Fibroblast of skin of right quadriceps (primary cell): ENCODE results near the gene ANKFN1.
"Not testable (repeated sequence)": the region's sequence is repeated elsewhere in the genome, so short reads cannot be mapped to it uniquely, and the experiment has no call there.

Experiments
- DNase-seq: peaks from one replicate; pipeline ENCODE4 v3.0.0-alpha.2; 2013

Gene ANKFN1

DNA sequence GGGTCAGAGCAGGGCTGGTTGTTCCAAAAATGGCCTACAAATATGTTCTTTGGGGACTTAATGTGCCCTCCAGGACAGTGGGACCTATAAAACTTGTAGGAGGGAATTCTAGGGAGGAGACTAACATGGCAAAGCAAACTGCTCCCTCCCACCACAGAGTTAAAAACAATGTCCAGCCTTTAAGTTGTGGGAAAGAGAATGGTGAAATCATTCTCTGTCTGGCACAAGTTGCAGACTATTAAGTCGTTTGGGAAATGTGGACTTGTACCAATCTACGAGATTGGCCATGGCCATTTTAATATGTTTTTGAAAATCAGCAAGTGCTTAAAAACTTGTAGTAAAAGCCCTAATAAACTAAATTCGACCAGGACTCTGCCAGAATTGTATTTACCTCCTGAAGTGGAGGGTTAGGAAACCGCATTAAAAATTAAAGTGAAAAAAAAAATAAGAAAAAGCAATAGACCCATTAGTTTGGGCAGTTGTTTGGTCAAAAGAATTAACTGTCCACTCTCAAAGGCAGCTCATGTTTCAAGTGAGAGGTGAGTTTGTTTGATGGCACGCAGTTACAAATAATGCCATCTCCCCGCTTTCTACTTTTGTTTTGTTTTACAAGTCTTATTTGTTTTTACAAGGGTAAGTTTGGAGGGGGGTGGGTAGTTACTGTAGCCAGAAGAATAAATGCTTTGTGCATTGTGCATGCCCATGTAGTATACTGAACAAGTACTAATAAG is 32.4 kb downstream of the ANKFN1 start:
- DNase-seq: peak; percentile 56

DNA sequence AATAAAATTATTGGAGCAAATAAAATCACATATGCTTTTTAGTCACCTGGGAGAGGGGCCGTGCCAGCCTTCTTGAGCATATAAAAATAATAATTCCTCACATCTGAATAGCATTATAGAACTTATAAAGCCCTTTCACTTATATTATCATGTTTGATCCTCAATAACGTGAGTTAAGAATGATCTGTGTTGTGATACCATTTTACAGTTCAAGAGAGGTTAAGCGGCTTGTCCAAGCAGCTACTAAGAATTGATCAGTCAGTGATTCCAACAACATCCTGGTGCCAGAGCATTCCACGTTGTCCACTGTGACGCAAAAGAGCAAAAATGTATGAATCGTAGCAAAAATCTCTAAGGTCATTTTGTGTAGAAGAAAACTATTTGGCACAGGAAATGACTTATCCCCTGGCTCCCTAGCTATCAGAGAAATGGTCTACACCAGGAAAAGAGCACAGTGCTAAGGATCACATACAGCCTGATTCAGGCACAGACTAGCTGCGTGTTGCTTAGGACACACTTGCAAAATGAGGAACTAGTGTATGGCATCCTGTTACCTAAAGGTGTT is 33.0 kb downstream of the ANKFN1 start:
- peak; percentile 93 for DNase-seq

DNA sequence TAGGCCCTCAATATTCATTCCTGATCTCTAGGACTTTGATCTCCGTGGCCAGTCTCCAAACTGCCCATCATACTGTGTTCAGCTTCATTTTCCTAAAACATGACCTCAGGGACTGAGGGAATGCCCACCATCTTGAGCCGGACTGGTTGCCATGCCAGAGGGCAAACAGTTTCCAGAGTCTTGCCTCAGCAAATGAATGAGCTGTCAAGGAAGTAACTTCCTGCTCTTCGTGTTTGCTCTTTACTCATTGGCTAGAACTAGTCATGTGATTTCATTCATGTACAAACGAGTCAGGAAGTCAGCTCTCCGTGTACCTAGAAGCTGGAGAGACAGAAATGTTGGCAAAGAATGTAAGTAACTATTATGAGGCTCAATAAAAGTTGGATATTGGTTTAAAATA is 50.2 kb downstream of the ANKFN1 start:
- DNase-seq: no peak

DNA sequence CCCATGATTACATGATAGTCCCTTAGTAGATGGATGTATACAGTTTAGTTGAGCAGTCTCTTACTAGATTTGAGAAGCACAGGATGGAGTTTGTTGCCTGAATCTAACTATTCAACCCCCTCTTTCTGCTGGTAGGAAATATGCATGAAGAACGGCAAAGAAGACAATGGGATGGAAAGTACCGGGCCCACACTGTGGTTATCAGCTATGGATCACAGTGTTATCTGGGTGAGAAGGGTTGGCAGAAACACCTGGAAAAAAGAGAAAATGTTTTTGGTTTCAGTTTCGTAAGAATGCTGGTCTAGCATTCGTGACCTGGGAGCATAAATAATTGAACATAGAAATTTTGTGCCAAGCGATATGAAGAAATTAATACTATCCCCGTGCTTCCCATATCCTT is 53.1 kb downstream of the ANKFN1 start:
- DNase-seq: no peak

DNA sequence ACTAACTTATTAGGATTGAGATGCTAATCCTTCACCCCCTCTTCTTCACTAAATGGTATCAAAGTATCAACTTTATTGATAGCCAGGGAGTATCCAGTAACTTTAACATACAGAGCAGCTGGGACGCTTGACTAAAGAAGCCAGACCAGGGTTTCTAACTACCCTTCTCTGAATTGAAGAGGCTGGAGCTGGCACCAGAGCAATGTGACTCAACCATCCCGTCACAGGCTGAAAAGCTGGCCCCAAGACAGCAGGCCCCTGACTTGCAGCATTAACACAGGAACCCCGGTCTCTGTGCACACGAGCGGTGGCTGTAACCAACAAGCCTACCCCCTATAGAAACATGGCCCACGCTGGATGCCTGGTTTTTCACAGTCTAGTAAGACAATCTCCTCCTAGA is 59.8 kb downstream of the ANKFN1 start:
- peak; percentile 8 for DNase-seq

DNA sequence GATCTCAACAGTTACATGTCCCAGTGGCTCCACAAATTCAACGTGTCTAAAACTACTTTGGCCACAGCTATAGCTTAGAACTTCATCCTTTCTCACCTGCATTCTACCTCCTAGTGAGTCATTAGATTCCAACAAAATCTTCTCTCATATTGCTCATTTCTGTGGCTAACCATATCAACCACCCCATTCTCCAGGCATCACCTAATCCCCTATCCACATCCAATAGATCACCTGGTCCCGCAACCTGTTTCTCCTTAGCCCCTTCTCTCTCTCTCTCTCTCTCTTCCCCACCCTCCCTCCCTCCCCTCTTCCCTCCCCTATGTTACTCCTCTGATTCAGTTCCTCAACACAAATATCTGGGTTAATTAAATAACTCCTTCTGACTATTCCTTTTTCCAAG is 64.6 kb downstream of the ANKFN1 start:
- no peak for DNase-seq

DNA sequence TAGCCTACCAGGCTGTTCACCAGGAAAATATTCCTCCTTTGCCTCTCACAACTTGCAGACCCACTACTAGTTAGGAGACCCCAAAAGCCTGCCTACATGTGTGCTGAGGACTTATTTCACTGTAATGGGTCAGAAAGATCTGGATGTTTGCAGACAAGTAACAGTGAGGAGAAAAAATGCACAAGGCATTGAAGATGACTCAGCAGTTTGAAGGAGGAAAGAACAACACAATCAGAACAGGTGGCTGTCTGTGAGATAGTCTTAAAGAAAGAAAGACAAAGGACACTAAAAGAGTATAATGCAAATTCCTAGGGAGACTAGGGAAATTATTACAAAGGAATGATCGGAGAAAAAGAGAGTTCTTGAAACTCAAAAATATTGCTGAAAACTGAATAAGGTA is 69.0 kb downstream of the ANKFN1 start:
- DNase-seq: no peak

DNA sequence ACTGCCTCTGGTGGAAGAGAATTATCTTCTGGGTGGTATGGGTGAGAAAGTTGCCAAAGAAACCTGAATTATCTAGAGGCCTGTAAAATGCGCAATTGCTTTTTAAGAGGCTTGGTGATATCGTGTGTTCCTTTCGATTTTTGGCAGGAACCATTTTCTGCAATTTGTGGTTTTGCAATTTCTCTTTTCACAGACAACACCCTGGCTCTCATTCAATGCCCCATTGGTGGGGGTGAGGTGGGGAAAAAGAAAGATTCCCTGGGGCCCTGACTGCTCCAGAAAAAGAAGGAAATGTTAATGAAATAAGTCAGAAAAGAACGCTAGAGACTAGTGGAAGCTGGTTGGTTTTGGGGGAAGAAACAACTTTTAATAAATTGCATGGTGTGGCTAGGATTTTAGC is 77.4 kb downstream of the ANKFN1 start:
- peak; percentile 69 for DNase-seq

DNA sequence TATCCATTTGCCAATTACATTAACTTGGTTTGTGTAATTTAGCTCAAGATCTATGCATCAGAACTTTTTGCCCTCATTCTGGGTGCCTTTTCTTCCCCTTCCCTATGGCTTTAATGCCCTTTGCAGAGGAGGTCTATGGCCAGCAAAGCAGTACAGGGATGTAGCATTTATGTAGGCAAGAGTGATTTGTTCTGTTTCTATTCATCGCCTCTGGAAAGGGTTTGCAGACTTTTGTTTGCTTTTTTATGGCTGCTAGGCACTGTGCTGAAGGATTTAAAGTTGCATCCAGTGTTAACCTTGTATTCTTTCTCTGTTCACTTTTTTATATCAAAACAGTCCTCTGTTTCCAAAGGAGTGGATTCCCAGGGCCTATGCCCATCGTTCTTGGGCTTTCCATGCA is 78.0 kb downstream of the ANKFN1 start:
- DNase-seq: no peak

DNA sequence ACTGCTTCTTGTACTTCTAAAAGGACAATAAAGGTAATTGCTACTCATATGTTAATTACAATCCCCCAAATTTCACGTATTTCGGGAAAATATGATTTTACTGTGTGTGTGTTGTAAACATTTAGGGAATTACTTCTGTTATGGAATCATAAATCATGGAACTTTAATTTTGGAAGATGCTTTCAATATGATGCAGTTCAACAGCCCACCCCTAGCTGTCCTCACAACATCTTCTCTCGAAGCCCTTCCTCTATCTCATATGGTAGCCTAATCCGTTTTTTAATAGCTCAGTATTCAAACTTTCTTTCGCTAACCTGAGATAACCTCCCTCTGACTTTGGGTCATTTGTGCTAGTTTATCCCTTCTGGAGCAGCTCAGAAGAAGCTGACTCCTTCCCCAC is 78.4 kb downstream of the ANKFN1 start:
- no peak for DNase-seq

DNA sequence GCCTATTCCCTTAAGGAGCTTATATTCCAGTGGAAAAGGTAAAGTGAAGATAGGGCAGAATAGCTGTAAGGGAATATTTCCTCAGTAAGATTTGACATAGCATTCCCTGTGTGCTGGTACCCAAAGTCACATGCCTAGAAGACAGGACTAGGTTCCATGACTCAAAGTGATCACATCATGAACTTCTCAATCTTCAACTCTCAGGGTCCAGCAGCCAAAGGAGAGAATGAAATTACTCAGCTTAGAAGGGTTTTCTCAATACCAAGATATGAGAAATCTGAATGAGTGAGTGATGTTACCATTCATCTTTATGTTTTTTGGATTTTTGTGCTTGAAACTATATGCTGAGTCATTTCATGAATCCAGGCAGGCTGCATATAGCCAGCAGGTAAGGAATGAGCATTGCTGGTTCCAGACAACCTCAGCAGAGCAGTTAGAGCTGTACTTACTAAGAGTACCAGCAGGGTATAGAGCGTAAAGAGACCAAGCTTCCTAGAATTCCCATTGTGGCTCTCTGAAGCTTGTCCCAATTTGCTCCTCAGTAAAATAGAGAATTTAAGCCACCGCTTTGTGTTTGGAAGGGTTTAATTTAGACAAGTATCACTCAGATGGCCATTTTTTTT is 91.1 kb downstream of the ANKFN1 start:
- peak; percentile 4 for DNase-seq

DNA sequence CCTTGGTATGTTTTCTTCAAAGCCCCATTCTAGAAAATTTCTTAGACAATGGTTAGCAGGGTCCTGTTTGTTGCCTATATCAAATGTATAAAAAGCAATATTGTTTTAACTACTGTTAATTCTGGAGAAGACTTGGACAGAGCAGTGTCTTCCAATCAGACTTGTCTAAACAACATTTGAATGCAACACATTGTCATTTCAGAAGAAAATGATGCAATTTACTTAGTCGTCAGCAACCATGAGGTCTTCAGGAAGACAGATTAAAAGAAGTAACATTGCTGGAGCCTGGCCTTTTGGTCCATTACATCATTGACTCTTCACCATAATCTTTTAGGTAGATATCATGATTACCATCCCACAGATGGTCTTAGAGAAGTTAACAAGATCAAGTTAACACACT is 94.5 kb downstream of the ANKFN1 start:
- no peak for DNase-seq

DNA sequence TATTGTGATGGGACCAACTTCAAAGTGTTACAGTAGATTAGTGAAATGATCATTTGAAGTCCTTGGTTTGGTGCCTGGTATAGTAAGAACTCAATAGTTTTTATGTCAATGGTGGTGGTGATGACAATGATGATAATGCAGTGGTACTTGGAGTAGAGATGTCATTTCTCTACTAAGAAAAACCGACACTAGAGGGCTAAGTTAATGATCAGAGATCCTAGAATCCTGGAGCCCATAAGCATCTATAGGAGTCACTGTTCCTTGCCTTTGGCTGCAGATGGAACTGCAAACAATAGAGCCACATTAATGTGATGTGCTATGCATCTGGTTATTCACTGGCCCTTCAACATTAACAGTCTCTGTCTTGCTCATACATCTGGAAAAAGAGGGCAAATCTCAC is 103.8 kb downstream of the ANKFN1 start:
- DNase-seq: no peak

DNA sequence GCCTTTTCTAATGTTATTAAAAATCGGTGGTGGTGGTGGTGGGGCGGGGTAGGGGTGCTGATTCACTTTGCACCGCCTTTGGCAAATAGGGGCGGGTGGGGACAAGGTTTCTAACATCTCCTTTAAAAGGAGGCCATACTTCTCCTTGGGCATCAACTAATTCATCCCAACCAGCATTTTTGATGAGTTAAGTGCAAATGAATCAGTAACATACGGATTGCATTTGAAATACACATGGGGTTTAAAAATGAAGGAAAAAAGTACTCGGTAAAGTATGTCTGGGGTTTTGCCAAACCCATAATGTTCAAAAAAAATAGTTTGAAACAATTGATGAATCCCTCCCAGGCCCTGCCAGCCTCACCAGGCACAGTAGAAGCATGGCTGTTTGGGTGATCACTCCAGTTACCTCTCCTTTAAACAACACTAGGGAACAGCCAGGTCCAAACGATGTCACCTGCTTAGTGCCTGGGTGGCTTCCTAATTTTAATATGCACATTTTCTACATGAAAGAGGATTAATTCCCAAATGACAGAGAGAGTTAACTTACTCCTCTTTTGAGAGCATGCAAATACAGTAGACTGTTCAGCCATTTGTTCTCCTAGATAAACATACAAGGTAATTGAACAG is 107.2 kb downstream of the ANKFN1 start:
- DNase-seq: peak; percentile 77

DNA sequence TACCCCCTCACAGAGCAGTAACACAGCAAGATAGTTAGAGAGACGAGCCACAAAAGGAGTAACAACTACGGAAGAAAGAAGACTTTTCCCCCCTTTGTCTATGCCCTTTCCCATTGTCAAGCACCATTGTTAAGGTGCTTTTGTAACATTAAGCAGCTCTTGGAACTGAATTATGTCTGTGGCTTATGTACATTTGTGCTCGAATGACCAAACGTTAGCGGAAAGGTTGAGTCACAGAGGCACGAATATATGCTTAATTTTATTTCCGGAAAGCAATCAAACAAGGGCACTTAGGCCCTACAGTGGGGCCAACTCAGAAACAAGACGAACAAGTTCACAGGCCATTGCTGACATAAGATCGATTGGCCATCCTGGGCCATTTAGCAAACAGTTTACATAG is 109.5 kb downstream of the ANKFN1 start:
- no peak for DNase-seq

DNA sequence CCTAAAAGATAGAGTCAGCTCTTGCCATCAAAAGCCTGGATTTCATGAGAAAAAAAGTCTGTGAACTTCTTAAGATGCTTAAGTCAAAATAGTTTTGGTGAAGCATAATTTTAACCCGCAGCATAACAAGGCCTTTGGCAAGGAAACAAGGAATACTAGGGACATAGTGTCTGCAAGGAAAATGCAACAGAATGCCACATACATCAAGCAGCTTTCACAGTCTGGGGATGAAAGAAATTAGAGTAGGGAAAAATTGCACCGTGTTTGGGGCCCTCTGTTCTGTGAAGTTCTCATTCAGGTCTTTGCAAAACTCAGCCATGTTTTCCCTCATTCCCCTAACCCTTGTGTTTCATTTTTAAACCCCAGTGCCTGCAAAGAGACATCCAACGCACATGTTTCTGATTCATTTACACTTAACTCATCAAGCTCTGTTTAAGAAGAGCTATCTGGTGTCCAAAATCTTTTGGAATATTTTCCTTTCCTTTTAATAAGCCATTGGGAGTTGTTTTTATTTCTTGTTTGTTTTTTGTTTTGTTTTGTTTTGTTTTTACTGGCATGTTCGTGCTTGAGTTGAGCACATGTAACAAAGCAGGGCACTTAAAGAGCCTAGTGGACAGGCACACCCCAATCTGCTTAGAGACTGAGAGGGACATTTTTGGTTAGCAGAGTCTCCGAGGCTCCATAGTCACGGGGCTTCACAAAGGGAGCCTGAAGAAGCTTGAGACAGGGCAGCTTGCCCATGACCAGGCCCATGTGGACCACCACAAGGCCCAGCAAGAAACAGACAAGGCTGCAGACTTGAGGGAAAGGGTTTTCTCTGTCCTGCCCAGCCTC is 116.5 kb downstream of the ANKFN1 start:
- DNase-seq: peak; percentile 55

DNA sequence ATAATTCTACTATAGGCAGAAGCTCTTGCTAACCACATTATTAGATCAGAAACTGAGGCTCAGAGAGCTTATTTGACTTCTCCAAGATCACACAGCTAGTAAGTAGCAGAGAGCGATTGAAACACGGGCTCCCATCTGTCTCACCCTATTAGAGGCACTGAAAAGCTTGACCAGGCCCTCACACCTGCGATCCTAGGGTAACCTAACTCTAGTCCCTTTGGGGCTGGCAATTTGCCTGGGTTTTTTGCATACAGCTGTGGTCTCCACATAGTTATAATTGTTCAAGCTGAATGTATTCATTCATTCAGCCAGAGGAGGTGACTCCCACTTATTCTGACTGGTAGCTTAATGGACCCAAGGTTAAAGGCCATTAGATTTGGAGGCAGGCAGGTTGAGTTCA is 121.2 kb downstream of the ANKFN1 start:
- no peak for DNase-seq

DNA sequence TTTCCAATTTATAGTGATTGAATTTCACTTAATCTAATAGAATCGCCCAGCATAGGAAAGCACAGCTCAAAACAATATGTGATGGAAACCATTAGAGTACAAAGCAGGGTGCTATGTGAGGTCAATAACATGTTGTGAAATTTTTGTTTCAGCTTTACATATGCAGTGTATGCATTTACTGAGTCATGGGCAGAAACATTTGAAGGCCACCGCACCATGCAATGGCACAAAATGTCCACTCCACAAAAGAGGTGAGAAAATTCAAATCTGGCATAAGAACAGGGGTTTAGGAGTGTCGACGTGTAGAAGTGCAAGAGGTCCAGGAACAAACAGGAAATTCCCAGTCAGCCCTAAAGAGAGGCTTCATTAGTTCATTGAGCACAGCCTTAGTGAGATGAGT is 131.2 kb downstream of the ANKFN1 start:
- no peak for DNase-seq

DNA sequence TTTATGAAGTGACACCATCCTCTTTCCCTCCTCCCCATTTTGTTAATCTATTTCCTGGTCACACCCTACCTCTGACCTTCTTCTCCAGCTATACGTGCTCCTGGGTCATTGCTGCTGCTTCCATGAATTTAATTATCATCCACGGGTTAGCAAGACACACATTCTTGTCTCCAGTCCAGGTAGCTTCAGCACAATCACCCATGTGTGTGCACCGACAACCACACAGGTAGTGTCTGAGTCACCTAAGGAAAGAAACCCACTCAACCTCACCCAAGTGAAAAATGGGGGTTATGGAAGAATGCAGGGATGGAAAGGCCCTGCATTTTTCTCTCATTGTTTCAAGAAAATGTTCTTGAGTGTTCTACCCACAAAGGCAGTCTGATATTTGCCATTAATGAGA is 135.5 kb downstream of the ANKFN1 start:
- DNase-seq: not testable (repeated sequence)

DNA sequence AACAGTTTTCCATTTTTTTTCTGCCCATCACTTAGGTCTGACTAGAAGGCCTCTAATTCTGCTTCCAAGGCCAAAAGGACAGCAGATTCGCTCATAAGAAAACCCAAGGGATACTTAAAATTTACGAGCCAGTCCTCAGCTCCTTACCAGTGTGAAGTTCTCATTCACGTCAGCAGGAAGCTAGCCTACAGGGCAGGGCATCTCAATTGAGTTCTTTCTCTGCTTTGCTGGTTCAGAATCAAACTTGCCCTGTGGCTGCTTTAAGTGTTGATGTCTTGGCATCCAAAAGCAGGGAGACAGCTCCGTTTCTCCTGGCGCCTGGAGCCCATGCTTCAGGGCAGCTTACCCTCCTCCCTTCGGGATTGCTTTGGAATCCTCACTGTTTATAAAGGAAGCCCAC is 136.0 kb downstream of the ANKFN1 start:
- no peak for DNase-seq

DNA sequence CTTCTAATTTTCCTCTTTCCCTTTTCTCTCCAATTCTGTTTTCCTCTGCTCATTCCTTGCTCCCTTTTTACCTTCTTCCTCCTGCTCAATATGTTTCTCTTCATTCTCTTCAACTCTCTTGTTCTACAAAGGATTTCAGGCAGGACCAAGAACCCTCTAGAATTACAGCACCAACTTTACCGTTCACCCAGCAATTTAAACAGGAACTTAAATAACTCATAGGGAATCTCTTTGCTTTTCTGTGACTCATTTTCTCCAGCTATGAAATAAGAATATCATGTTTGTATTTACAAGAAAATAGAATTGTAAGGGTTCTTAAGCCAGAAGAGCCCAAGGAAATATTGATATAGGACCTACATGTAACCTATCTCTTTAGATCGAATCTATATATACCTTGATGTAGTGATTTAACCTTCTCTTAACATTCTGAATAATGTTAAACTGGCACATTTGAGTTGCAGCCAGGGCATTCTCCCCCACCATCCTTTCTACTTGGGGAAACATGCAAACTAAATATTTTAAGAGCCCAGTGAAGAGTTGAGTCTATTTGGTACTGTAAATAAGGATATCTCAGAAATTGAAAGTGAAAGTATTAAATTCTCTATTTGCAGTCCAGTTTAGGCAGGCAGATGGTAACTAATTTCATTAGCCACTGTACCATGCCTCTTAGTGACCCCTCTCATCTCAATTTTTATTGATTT is 137.0 kb downstream of the ANKFN1 start:
- DNase-seq: no peak

DNA sequence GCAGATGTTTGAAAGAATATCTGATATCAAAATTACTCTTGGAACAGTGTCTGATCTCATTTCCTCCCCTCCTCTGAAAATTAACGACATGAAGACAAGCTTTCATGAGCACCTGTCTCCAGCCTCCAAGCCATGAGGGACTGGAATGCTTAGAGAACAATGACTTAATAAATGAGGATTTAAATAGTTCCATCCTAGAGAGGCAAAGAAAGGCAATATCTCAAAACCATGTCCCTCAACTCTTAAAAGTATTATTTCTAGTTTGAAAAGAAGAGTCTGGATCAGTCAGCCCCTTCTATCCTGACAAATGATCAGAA is 137.5 kb downstream of the ANKFN1 start:
- no peak for DNase-seq
